ENCODE data around the gene TMEM220. TPM values are rescaled to one million over a fixed set of nuclear protein-coding genes. Genes with fewer than 3 reads are reported as not detected.
A peak's percentile ranks its signal among the peaks of the same experiment; 100 is the strongest.

The TMEM220 gene
- total RNA-seq, 1 experiment from 2014 or later = not detected

GRCh38 chr17:10754109-10754508 lies 24.3 kb upstream of the TMEM220 start:
- ChIA-PET RAD21 (ENCODE audit: low non-redundant PET in 1 of 2, low total read pairs in 2 of 2, uncharacterized antibody in 2 of 2, unreplicated experiment in 2 of 2) (no interaction called here), POLR2A (no interaction called here), CTCF (interaction anchor here (1.2 to 1.3 kb wide), 2 partner anchors 17 to 91 kb away, joined by 3 to 4 read pairs; no protein-coding TSS in a partner anchor)
- H3K79me2 ChIP-seq (ENCODE audit: insufficient read depth, low read length) = no peaks in the 10 kb centered on the region
- H3K36me3 ChIP-seq (ENCODE audit: control insufficient read depth in 1 of 2, insufficient read depth in 2 of 2, low read length in 2 of 2) = no peaks in the 10 kb centered on the region
- no peaks in the 10 kb centered on the region for H3K9me2 ChIP-seq (ENCODE audit: insufficient read depth)
- H2AFZ ChIP-seq (ENCODE audit: low read depth, low read length, poor library complexity, severe bottlenecking) = no peak overlapping the region
- BruUV-seq (replicated peaks) = no TSS peak
- no peaks in the 10 kb centered on the region for H4K20me1 ChIP-seq (ENCODE audit: insufficient read depth)
- H3K9ac ChIP-seq (ENCODE audit: low read length) = no peak overlapping the region
- intact Hi-C loops (cut with micrococcal nuclease) = loop anchor here (1.0 kb wide), 1 partner anchor 91 kb away; no protein-coding TSS in a partner anchor
- H3K27ac ChIP-seq (ENCODE audit: low read depth, low read length) = no peak overlapping the region
- peak; percentile 51 for DNase-seq (ENCODE audit: low read depth, low spot score)
- no peaks in the 10 kb centered on the region for H3K4me1 ChIP-seq (ENCODE audit: control insufficient read depth in 1 of 2, insufficient read depth in 2 of 2, low read length in 2 of 2)
- no peak overlapping the region for H3K4me2 ChIP-seq (ENCODE audit: low read length)
- TF ChIP-seq RAD21 (IDR thresholded peaks at IDR 0.05; ENCODE audit: low read depth) = peak; percentile 43; the same call in 1 of the 2 replicates
- peak; percentile 42; the same call in 1 of the 2 replicates for TF ChIP-seq CBX3 (IDR thresholded peaks at IDR 0.05; ENCODE audit: low read depth)
- TF ChIP-seq, protein P1, sequence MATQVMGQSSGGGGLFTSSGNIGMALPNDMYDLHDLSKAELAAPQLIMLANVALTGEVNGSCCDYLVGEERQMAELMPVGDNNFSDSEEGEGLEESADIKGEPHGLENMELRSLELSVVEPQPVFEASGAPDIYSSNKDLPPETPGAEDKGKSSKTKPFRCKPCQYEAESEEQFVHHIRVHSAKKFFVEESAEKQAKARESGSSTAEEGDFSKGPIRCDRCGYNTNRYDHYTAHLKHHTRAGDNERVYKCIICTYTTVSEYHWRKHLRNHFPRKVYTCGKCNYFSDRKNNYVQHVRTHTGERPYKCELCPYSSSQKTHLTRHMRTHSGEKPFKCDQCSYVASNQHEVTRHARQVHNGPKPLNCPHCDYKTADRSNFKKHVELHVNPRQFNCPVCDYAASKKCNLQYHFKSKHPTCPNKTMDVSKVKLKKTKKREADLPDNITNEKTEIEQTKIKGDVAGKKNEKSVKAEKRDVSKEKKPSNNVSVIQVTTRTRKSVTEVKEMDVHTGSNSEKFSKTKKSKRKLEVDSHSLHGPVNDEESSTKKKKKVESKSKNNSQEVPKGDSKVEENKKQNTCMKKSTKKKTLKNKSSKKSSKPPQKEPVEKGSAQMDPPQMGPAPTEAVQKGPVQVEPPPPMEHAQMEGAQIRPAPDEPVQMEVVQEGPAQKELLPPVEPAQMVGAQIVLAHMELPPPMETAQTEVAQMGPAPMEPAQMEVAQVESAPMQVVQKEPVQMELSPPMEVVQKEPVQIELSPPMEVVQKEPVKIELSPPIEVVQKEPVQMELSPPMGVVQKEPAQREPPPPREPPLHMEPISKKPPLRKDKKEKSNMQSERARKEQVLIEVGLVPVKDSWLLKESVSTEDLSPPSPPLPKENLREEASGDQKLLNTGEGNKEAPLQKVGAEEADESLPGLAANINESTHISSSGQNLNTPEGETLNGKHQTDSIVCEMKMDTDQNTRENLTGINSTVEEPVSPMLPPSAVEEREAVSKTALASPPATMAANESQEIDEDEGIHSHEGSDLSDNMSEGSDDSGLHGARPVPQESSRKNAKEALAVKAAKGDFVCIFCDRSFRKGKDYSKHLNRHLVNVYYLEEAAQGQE (IDR thresholded peaks at IDR 0.05; ENCODE audit: low read depth) = no peak
- peak; percentile 14 to 66 (median 63); a peak in 4 of 6 replicates for TF ChIP-seq CTCF (IDR thresholded peaks at IDR 0.05 in 2 of 3, conservative IDR thresholded peaks at IDR 0.05 in 1 of 3; ENCODE audit: borderline replicate concordance in 1 of 3, insufficient read depth in 1 of 3, low read depth in 2 of 3, low read length in 2 of 3)
- no peak overlapping the region for H3K4me3 ChIP-seq (replicated peaks in 1 of 2; ENCODE audit: low read depth in 1 of 2, low read length in 2 of 2)
- peaks cover 7% of the 10 kb centered on the region; the same call in 1 of the 2 replicates for H3K27me3 ChIP-seq (ENCODE audit: insufficient read depth, low read length)
- ATAC-seq = peak; percentile 88
- H3K9me3 ChIP-seq (ENCODE audit: control insufficient read depth in 1 of 2, insufficient read depth in 1 of 2, low read depth in 1 of 2, low read length in 2 of 2) = no peaks in the 10 kb centered on the region
